T-helper 1 cell (primary cell): ENCODE measurements around the gene OR6X1.

Source experiments
- DNase-seq, 5 donors: peaks; one replicate each; pipeline ENCODE4 v3.0.0-alpha.2; 2012 to 2020
- total RNA-seq, 4 donors: gene quantifications; one replicate each; lab custom pipeline; 2026; lab: John Stamatoyannopoulos, UW

The OR6X1 gene
- 0 reads per million in 4 donors for total RNA-seq

- peak in 1 of 5 donors; percentile 46 for DNase-seq
Measured at GRCh38 chr11:123754101-123754568, at the start of gene OR6X1. OR6X1 (minus strand) TSS chr11:123754518; CDS start chr11:123754518, 0 bp downstream.

GRCh38 chr11:123801765-123802164 is 47.4 kb upstream of the OR6X1 start:
- DNase-seq: no peak

- DNase-seq: no peak
Measured at GRCh38 chr11:123800036-123800435, 45.7 kb upstream of the OR6X1 start.

GRCh38 chr11:123799438-123799837 is 45.1 kb upstream of the OR6X1 start:
- no peak for DNase-seq

- no peak for DNase-seq
Measured at GRCh38 chr11:123798513-123799252, 44.4 kb upstream of the OR6X1 start.

GRCh38 chr11:123798079-123798478 is 43.8 kb upstream of the OR6X1 start:
- DNase-seq: no peak

- no peak for DNase-seq
Measured at GRCh38 chr11:123797541-123797940, 43.2 kb upstream of the OR6X1 start.

GRCh38 chr11:123797114-123797513 is 42.8 kb upstream of the OR6X1 start:
- no peak for DNase-seq

- no peak for DNase-seq
Measured at GRCh38 chr11:123796226-123796625, 41.9 kb upstream of the OR6X1 start.

- no peak for DNase-seq
Measured at GRCh38 chr11:123783536-123783935, 29.2 kb upstream of the OR6X1 start.

- DNase-seq: no peak
Measured at GRCh38 chr11:123778511-123778910, 24.2 kb upstream of the OR6X1 start.

GRCh38 chr11:123775715-123776549 is 21.6 kb upstream of the OR6X1 start:
- no peak for DNase-seq

GRCh38 chr11:123775289-123775688 is 21.0 kb upstream of the OR6X1 start:
- no peak for DNase-seq

- DNase-seq: no peak
Measured at GRCh38 chr11:123773959-123774358, 19.6 kb upstream of the OR6X1 start.

- DNase-seq: no peak
Measured at GRCh38 chr11:123773026-123773425, 18.7 kb upstream of the OR6X1 start.

- DNase-seq: no peak
Measured at GRCh38 chr11:123771664-123772063, 17.3 kb upstream of the OR6X1 start.

GRCh38 chr11:123770712-123771111 is 16.4 kb upstream of the OR6X1 start:
- no peak for DNase-seq

- no peak for DNase-seq
Measured at GRCh38 chr11:123765601-123766000, 11.3 kb upstream of the OR6X1 start.

GRCh38 chr11:123762422-123762821 is 8.1 kb upstream of the OR6X1 start:
- DNase-seq: no peak

GRCh38 chr11:123760894-123761293 is 6.6 kb upstream of the OR6X1 start:
- peak in 1 of 5 donors; percentile 59 for DNase-seq

GRCh38 chr11:123757976-123758375 is 3.7 kb upstream of the OR6X1 start:
- no peak for DNase-seq

- no peak for DNase-seq
Measured at GRCh38 chr11:123755813-123756212, 1.5 kb upstream of the OR6X1 start.

GRCh38 chr11:123755344-123755743 is 1.0 kb upstream of the OR6X1 start:
- DNase-seq: no peak

GRCh38 chr11:123753110-123753509 is 1.2 kb downstream of the OR6X1 start:
- no peak for DNase-seq
